Femur (tissue), 1 donor: ENCODE data around the gene EIF2B4.

ENCODE experiments used
- DNase-seq: peaks from one replicate; pipeline ENCODE4 v3.0.0-alpha.2; 2017

EIF2B4 gene

GRCh38 chr2:27370026-27370815, at the start of gene EIF2B4, which contains the start of gene SNX17:
EIF2B4 (minus strand) TSS chr2:27370338; CDS start chr2:27370314, 24 bp downstream.
SNX17 (plus strand) TSS chr2:27370616; CDS start chr2:27370744, 128 bp downstream.
- DNase-seq = peak; percentile 100

- no peak for DNase-seq
These were observed 46.0 kb upstream of the EIF2B4 start for GRCh38 chr2:27416151-27416550.

- no peak for DNase-seq
These were observed 42.4 kb upstream of the EIF2B4 start for GRCh38 chr2:27412419-27413152.

GRCh38 chr2:27409321-27410073, 39.4 kb upstream of the EIF2B4 start, which contains the start of gene PPM1G:
PPM1G (minus strand) TSS chr2:27409591; CDS start chr2:27409422, 169 bp downstream.
- peak; percentile 96 for DNase-seq

DNA sequence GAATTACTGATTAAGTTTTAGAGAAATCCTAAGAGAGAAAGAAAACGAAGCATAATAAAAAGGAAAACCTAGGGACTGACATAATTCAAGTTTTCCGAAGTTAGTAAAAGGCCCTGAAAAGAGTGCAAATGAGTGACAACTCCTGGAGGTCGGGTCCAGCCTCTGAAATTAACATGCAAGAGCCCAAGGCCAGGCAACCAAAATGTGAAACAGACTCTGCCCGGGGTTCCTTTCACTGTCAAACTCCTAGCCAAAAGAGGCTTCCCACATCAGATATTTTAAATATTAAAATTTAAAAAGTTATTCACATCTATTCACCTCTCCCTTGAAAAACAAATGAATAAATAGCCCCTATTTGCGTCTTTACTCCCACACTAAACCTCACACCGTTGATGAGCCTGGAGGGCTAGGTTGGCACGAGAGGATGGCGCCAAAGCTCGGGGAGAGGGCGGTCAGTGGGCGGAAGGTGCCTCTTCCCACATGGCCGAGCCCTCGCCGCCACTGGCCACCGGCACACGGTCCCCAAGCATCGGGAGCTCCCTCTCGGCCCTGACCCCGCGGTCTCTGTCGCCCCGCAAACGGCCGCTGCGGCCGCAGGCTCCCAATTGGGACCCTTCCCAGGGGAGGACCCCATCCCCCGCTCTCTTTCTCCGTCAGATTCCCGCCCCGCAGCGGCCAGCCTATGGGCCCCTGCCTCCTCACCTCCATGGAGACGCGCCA, 38.6 kb upstream of the EIF2B4 start:
- DNase-seq = no peak

GRCh38 chr2:27407798-27408491, 37.8 kb upstream of the EIF2B4 start:
- no peak for DNase-seq

GRCh38 chr2:27400348-27401135, 30.4 kb upstream of the EIF2B4 start:
- no peak for DNase-seq

DNA sequence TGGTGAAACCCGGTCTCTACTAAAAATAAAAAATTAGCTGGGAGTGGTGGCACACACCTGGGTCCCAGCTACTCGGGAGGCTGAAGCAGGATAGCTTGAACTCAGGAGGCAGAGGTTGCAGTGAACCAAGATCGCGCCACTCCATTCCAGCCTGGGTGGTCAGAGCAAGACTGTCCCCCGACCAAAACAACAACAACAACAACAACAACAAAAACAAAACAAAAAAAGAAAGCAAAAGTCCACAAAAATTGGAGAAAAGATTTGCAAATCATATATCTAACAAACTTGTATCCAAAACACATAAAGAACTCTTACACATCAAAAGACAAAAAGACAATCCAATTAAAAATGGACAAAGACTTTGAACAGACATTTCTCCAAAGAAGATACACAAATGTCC, 28.8 kb upstream of the EIF2B4 start:
- no peak for DNase-seq

GRCh38 chr2:27393225-27393624, 23.1 kb upstream of the EIF2B4 start:
- no peak for DNase-seq

DNA sequence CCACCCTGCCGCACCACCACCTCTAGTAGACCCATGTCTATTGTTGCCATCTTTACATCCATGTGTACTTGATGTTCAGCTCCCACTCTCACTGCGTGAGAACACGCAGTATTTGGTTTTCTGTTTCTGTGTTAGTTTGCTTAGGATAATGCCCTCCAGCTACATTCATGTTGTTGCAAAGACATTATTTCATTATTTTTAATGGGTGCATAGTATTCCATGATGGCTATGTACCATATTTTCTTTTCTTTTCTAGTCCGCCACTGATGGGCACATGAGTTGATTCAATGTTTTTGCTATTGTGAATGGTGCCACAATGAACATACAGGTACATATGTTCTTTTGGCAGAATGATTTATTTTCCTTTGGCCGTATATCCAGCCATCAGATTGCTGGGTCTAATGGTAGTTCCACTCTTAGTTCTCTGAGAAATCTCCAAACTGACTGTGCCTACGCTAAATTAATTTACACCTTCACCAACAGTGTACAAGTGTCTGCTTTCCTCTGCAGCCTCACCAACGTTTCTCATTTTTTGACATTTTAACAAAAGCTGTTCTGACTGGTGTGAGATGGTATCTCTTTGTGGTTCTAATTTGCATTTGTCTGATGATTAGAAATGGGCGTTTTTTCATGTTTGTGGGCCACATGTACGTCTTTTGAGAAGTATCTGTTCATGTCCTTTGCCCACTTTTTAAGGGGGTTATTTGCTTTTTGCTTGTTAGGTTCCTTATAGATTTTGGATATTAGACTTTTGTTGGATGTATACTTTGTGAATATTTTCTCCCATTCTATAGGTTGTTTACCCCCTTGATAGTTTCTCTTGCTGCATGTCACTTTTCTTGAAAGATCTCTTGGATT, 20.9 kb upstream of the EIF2B4 start:
- DNase-seq = no peak

- no peak for DNase-seq
These were observed 11.5 kb upstream of the EIF2B4 start for GRCh38 chr2:27381577-27382181.

- DNase-seq = peak; percentile 98
These were observed 10.7 kb upstream of the EIF2B4 start, which contains the start of gene ZNF513 for GRCh38 chr2:27380626-27381545. ZNF513 (minus strand) TSS chr2:27380734; CDS start chr2:27380526, 208 bp downstream.

DNA sequence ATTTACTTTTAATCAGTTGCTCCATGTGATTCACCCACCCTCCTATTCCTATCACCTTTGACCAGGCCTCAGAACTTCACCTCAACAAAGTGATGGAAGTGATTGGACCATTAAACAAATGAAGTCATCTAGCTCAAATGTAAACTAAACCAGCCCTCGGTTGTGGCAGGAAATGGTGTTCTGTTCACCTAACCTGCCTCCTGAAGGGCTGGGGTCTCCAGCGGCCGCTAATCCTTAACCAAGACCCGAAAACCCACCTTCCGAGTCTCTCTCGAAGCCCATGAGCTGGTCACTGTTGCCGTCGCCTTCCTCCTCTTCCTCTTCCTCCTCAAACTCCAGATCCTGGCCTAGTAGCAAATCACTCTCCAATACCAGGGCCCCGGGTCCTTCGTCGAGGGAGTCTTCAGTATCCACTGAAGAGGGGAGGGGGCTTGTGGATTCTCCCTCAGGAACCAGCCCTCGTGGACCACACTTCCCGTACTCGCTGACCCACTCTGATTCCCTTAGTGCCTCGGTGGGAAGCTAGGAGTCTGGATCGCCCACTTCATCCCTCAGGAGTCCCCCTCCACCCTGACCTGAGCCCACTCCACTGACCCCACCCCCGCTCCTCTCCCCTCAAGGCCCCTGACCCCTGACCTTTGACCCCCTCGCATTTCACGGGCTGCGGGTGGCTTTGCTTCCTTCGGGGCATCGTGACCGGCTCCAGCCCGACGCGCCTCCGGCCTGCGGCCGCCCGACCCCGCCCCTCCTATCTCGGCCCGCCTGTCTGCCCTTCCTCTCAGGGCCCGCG, 9.9 kb upstream of the EIF2B4 start:
- DNase-seq = no peak

- no peak for DNase-seq
These were observed 9.3 kb upstream of the EIF2B4 start for GRCh38 chr2:27379383-27379835.

GRCh38 chr2:27378809-27379290, 8.7 kb upstream of the EIF2B4 start:
- no peak for DNase-seq

- peak; percentile 43 for DNase-seq
These were observed 8.1 kb upstream of the EIF2B4 start for GRCh38 chr2:27378096-27378808.
